Measurements from ENCODE around the gene TGM5.

TGM5 gene

DNA sequence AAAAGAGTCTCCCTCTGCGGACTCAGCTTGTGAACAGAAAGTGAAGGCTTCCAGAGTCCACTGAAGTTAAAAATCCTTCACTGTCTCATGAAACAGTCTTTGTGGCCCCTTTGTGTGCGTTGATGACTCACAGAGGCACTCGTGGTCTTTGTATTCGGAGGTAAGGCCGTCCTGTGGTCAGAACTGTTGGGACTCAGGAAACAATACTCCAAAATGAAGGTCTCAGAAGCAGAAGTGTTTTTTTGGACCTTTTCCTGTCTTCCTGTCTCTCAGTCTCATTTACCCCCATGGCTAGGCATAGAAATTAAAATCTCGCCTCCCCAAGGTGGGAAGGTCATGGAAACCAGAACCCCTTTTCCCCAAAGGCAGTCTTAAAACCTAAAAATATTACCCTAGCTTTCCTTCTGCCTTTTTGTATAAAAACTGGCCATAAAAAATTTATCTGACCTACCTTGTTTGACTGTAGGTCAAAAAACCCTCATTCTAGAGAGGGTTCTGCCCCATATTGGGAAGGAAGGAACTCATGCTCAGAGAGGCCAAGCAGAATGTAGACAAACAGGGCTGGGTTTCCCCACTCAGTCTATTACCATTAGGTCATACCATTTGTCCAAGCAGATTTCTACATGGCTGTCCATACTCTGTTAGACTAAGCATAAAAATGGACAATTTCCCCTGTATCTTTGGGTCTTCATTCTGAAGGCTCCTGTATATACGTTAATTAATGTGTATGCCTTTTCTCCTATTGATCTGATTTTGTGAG, 26.8 kb downstream of the TGM5 start:
- no peak overlapping the region for H3K4me3 ChIP-seq (ENCODE audit: low read length)
- H4K20me1 ChIP-seq (ENCODE audit: control insufficient read depth, insufficient read depth, low read depth, low read length): no peaks in the 10 kb centered on the region
- no peaks in the 10 kb centered on the region for H3K9me3 ChIP-seq (ENCODE audit: control insufficient read depth, insufficient read depth, low read length)
- H3K4me2 ChIP-seq (ENCODE audit: low read length): no peak overlapping the region
- H3K27me3 ChIP-seq (ENCODE audit: control insufficient read depth, low read length): peaks cover 35% of the 10 kb centered on the region
- no peaks in the 10 kb centered on the region for H3F3A ChIP-seq (ENCODE audit: control insufficient read depth, insufficient read depth)
- H3K9me2 ChIP-seq (replicated peaks; ENCODE audit: control insufficient read depth, low read length): no peaks in the 10 kb centered on the region
- TF ChIP-seq CTCF (IDR thresholded peaks at IDR 0.05; ENCODE audit: low read depth, low read length, poor library complexity, severe bottlenecking) (no peak), EZH2phosphoT487 (IDR thresholded peaks at IDR 0.05; ENCODE audit: borderline replicate concordance, low read length) (no peak)
- no peaks in the 10 kb centered on the region for H3K36me3 ChIP-seq (ENCODE audit: control insufficient read depth, low read length)
- no peaks in the 10 kb centered on the region for H3K4me1 ChIP-seq (ENCODE audit: control insufficient read depth, low read length)
- no peak overlapping the region for H3K27ac ChIP-seq (ENCODE audit: low read depth, low read length)
- no peaks in the 10 kb centered on the region for H3K79me2 ChIP-seq (ENCODE audit: control insufficient read depth, low read length)

DNA sequence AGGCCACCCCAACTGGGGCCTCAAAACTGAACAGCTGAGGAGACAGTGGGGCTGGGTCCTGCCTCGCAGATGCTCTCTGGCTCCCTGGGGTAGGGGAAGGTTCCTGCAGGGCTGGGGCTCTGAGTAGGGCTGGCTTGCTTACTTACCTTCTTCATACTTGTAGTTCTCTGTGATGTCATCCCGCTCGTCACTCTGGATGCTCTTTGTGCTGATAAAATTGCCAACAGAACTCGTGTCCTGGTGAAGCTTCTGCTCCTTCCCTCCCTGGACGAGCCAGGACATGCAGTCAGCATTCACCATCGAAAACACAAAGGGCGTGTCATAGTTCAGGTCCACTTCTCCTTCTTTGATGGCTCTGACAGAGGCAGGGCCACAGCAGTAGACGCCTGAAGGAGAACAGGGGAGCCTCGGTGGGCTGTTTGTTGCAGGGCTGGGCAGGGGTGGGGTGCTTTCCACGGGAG, 28.0 kb downstream of the TGM5 start:
- TF ChIP-seq CTCF (IDR thresholded peaks at IDR 0.05; ENCODE audit: low read depth, low read length, poor library complexity, severe bottlenecking) (no peak), EZH2phosphoT487 (IDR thresholded peaks at IDR 0.05; ENCODE audit: borderline replicate concordance, low read length) (no peak)
- no peak overlapping the region for H3K4me2 ChIP-seq (ENCODE audit: low read length)

DNA sequence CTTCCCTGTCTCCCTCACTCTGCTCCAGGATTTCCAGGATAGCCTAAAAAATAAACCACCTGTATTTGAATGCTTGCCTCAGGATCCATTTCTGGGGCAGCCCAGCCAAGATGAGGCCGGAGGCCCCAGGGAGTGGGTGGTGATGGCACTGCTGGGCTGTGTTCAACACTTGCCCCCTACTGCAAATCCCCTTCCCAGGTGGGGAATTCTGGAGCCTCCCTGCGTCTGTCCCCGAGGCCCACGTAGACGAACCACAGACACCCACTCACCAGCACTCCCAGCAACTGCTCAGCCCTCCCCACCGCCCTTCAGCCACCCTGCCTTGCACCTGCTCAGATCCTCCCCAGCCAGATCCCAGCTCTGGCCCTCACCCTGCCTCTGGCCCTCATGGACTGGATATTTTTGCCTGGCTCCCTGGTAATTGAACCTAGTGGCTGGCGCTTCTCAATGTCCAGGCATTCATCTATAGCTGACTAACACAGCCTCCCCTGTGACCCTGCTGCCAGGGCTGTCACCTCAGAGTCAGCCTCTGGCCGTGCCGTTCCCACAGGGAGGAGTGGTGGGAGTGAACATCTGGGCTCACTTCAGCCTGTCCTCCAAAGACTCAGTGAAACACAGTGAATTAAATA, 28.8 kb downstream of the TGM5 start:
- Histone ChIP-seq H3K79me2 (ENCODE audit: control insufficient read depth, low read length) (no peaks in the 10 kb centered on the region), H3K9me2 (replicated peaks; ENCODE audit: control insufficient read depth, low read length) (no peaks in the 10 kb centered on the region), H3F3A (ENCODE audit: control insufficient read depth, insufficient read depth) (no peaks in the 10 kb centered on the region), H3K36me3 (ENCODE audit: control insufficient read depth, low read length) (no peaks in the 10 kb centered on the region), H3K4me2 (ENCODE audit: low read length) (no peak overlapping the region), H3K4me3 (ENCODE audit: low read length) (no peak overlapping the region), H3K4me1 (ENCODE audit: control insufficient read depth, low read length) (no peaks in the 10 kb centered on the region), H4K20me1 (ENCODE audit: control insufficient read depth, insufficient read depth, low read depth, low read length) (no peaks in the 10 kb centered on the region), H3K27ac (ENCODE audit: low read depth, low read length) (no peak overlapping the region), H3K9me3 (ENCODE audit: control insufficient read depth, insufficient read depth, low read length) (no peaks in the 10 kb centered on the region), H3K27me3 (ENCODE audit: control insufficient read depth, low read length) (peaks cover 19% of the 10 kb centered on the region)
- no peak for TF ChIP-seq EZH2phosphoT487 (IDR thresholded peaks at IDR 0.05; ENCODE audit: borderline replicate concordance, low read length)
- no peak for TF ChIP-seq CTCF (IDR thresholded peaks at IDR 0.05; ENCODE audit: low read depth, low read length, poor library complexity, severe bottlenecking)

More for the DNA sequence above, 28.0 kb downstream of the TGM5 start:
- no peaks in the 10 kb centered on the region for H4K20me1 ChIP-seq (ENCODE audit: control insufficient read depth, insufficient read depth, low read depth, low read length)
- no peak overlapping the region for H3K27ac ChIP-seq (ENCODE audit: low read depth, low read length)
- H3K27me3 ChIP-seq (ENCODE audit: control insufficient read depth, low read length): peaks cover 26% of the 10 kb centered on the region
- no peaks in the 10 kb centered on the region for H3K79me2 ChIP-seq (ENCODE audit: control insufficient read depth, low read length)
- no peaks in the 10 kb centered on the region for H3K4me1 ChIP-seq (ENCODE audit: control insufficient read depth, low read length)
- no peaks in the 10 kb centered on the region for H3K9me3 ChIP-seq (ENCODE audit: control insufficient read depth, insufficient read depth, low read length)
- H3K9me2 ChIP-seq (replicated peaks; ENCODE audit: control insufficient read depth, low read length): no peaks in the 10 kb centered on the region
- no peaks in the 10 kb centered on the region for H3F3A ChIP-seq (ENCODE audit: control insufficient read depth, insufficient read depth)
- H3K4me3 ChIP-seq (ENCODE audit: low read length): no peak overlapping the region
- H3K36me3 ChIP-seq (ENCODE audit: control insufficient read depth, low read length): no peaks in the 10 kb centered on the region

All from DOHH2 (cell line).